ENCODE measurements around the gene RPS6KA2. TPM values are rescaled to one million over a fixed set of nuclear protein-coding genes. Genes with fewer than 3 reads are reported as not detected.

Gene RPS6KA2
- total RNA-seq, 2 donors from 2014 or later: 28.1 to 28.5 TPM

DNA sequence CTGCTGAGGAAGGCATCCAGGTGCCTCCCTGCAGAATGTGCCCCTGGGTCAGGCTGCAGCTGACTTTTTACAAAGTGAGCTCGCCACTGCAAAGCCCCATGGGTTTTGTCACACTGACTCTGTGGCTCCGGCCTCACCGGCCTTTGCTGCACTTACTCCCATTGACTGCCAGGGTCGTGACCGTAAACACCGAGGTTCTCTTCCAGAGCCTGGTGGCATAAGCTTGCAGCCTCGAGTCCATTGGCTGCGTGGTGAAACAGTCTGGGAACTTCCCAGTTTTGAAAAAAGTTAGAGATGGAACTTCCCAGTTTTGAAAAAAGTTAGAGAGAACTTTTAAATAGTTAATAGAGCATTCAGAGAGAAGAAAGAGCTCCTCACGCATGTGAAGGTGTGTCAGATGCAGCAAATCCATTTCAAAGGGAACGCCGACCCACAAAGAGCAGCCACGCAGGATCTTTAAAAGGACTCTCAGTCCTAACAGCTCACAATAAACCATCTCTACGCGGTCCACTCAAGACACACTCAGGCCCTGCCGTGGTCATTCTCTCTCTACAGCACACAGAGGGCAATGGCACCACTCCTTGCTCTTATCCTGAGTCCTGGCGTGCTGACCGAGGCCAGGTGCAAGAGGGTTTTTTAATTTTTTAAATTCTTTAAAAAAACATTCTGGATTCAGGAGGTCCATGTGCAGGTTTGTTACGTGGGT, 53.4 kb downstream of the RPS6KA2 start:
- H3K9me3 Mint-ChIP-seq: peaks cover 5 to 7% of the 10 kb centered on the region in 2 donors
- H3K36me3 Mint-ChIP-seq (ENCODE audit: insufficient read depth in 2 of 2): peaks cover 5 to 7% of the 10 kb centered on the region in 2 donors
- no peaks in the 10 kb centered on the region for H3K27me3 Mint-ChIP-seq (ENCODE audit: low read depth)
- H3K4me3 Mint-ChIP-seq: no peak overlapping the region
- ATAC-seq (replicated peaks in 1 of 2) (no peak), DNase-seq (no peak)
- no peak overlapping the region for H3K27ac Mint-ChIP-seq
- no peaks in the 10 kb centered on the region for H3K4me1 Mint-ChIP-seq (ENCODE audit: low read depth)

DNA sequence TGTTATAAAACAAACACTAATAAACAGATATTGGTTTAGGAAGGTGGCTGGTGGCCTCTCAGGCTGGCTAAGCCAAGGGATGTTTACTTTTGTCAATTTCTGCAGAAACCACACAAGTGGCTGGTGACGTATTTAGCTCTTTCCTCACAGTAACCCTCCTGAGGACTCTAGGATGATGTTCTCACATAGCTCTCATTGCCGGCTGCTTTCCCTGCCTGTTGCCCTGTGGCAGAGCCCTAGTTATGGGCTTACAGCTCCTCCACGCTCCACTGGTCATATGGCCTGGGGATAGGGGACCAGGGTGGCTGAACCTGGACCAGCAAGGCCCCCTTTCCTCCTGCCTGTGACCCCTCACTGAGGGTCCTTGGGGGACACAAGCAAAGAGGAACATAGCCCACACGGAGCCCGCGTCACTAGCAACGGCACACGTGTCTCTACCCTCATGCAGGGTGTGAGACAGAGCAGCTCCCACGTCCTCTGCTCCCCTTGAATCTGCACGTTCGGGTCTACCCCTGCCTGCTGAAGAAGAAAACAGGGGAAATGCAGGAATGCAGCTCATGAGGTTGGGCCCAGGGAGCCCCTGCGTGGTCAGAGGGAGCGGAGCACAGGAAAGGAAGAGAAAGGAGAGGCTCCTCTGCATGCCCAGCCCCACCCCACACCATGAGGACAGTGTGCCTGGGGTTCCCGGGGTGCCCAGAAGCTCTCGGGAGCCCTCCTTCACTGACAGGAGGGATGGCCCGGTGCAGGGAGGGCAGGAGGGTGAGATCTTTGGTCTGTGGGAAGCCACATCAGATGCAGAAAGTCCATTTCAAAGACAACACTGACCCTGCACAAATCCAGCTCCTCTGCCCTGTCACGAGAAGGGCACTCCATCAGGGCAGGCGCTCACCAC, 54.4 kb downstream of the RPS6KA2 start:
- Mint-ChIP-seq H3K4me1 (ENCODE audit: low read depth) (no peaks in the 10 kb centered on the region), H3K27me3 (ENCODE audit: low read depth) (no peaks in the 10 kb centered on the region), H3K27ac (no peak overlapping the region), H3K36me3 (ENCODE audit: insufficient read depth in 2 of 2) (peaks cover 4 to 5% of the 10 kb centered on the region in 2 donors), H3K9me3 (peaks cover 4 to 7% of the 10 kb centered on the region in 2 donors), H3K4me3 (no peak overlapping the region)
- no peak for ATAC-seq (replicated peaks in 1 of 2)
- DNase-seq: no peak

DNA sequence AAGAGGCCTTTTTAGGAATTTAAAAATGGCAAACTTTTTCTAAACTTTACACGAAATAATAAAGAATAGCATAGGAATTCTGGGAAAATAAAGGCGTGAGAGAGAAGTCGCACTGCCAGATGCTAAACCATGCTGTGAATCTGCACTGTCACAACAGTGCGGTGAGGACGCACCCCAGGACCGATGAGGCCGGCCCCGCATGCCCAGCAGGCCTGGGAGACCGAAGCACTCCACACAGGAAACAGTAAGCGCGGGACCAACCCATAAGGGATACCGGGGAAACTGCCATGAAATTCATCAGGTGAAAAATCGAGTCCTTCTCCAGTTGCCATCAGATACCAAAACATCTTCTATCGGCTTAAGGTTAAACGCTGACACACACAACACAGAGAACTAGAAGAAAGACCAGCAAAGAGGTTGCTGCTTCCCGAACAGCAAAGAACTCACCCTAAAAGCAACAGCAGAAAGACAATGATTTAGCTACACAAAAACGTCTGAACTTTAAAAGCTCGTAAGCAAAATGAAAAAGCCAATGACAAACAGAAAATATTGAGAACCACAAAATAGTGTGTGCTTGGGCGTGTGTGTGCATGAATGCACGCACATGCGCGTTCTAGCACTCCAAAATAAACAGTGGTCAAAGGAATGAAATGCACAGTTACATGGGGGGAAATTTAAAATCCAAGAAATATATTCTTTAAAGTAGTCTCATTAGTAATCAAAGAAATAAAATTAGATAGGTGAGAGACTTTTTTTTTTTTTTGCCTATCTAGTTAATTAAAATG, 55.9 kb downstream of the RPS6KA2 start:
- DNase-seq (no peak), ATAC-seq (replicated peaks in 1 of 2) (no peak)
- H3K27ac Mint-ChIP-seq: no peak overlapping the region
- no peak overlapping the region for H3K4me3 Mint-ChIP-seq
- no peaks in the 10 kb centered on the region for H3K4me1 Mint-ChIP-seq (ENCODE audit: low read depth)
- H3K36me3 Mint-ChIP-seq (ENCODE audit: insufficient read depth in 2 of 2): peaks cover under 1 to 2% of the 10 kb centered on the region in 2 donors
- H3K27me3 Mint-ChIP-seq (ENCODE audit: low read depth): no peaks in the 10 kb centered on the region
- peaks cover 2% of the 10 kb centered on the region in 2 donors for H3K9me3 Mint-ChIP-seq

DNA sequence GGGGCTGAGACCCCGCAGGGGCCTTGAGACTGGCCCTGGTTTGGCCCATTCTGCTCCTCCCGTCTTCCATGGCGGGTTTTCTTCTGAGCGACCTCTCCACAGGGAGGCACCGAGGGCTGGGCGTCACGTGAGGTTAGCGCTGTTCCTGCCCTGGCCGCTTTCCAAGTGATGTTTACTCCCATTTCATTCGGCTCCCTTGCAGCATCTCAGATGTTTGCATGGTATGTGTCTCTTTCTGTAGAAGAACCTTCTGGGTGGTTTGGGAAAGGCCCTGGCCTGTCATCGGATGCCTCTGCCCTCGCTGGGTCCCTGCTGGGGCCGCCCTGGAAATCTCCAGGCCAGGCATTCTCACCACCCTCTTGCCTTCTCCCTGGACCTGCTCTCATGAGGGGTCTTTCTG, 57.8 kb downstream of the RPS6KA2 start:
- H3K36me3 Mint-ChIP-seq (ENCODE audit: insufficient read depth in 2 of 2): no peaks in the 10 kb centered on the region
- no peak overlapping the region for H3K27ac Mint-ChIP-seq
- H3K4me3 Mint-ChIP-seq: no peak overlapping the region
- DNase-seq: no peak
- H3K4me1 Mint-ChIP-seq (ENCODE audit: low read depth): no peaks in the 10 kb centered on the region
- no peaks in the 10 kb centered on the region for H3K9me3 Mint-ChIP-seq
- ATAC-seq (replicated peaks in 1 of 2): no peak
- no peaks in the 10 kb centered on the region for H3K27me3 Mint-ChIP-seq (ENCODE audit: low read depth)

DNA sequence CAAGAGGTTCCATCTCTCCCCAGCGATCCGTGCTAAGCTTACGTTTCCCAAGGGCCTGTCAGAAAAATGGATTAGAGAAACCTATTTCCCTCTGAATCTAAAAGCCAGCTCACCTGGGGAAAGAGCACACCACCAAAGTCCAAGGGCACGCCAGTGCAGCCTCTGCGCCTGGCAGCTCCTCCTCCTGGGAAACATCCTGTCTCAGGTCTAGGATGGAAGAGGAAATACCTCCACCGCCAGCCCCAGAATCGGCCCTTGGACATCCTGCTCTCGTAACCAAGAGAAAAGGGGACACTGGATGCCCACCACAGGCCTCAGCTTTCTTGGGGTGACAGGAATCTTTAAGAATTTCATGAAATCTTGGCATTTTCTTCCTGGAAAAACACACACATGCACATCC, 59.2 kb downstream of the RPS6KA2 start:
- H3K27ac Mint-ChIP-seq: no peak overlapping the region
- no peaks in the 10 kb centered on the region for H3K36me3 Mint-ChIP-seq (ENCODE audit: insufficient read depth in 2 of 2)
- no peaks in the 10 kb centered on the region for H3K9me3 Mint-ChIP-seq
- H3K4me1 Mint-ChIP-seq (ENCODE audit: low read depth): no peaks in the 10 kb centered on the region
- ATAC-seq (replicated peaks in 1 of 2) (no peak), DNase-seq (no peak)
- H3K27me3 Mint-ChIP-seq (ENCODE audit: low read depth): no peaks in the 10 kb centered on the region
- H3K4me3 Mint-ChIP-seq: no peak overlapping the region

DNA sequence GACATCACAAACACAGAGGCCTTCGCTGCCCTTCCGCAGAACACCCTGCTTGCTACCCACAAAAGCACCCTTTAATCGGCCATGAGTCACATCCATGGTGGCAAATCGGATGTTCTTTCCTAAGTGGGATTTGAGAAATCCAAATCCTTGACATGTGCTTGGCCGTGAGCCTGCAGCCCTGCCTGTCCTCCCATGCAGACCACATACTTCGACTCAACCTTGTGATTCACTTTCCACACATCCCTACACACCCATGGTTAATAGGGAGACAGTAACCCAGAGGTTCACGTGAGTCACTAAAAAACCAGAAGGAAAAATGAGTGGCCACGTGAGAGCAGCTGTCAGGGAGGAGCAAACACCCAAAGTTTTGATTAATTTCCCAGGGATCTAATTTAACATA, 59.9 kb downstream of the RPS6KA2 start:
- H3K9me3 Mint-ChIP-seq: no peaks in the 10 kb centered on the region
- no peak for DNase-seq
- no peak for ATAC-seq (replicated peaks in 1 of 2)
- H3K36me3 Mint-ChIP-seq (ENCODE audit: insufficient read depth in 2 of 2): no peaks in the 10 kb centered on the region
- H3K4me1 Mint-ChIP-seq (ENCODE audit: low read depth): no peaks in the 10 kb centered on the region
- H3K4me3 Mint-ChIP-seq: no peak overlapping the region
- H3K27me3 Mint-ChIP-seq (ENCODE audit: low read depth): no peaks in the 10 kb centered on the region
- H3K27ac Mint-ChIP-seq: no peak overlapping the region

DNA sequence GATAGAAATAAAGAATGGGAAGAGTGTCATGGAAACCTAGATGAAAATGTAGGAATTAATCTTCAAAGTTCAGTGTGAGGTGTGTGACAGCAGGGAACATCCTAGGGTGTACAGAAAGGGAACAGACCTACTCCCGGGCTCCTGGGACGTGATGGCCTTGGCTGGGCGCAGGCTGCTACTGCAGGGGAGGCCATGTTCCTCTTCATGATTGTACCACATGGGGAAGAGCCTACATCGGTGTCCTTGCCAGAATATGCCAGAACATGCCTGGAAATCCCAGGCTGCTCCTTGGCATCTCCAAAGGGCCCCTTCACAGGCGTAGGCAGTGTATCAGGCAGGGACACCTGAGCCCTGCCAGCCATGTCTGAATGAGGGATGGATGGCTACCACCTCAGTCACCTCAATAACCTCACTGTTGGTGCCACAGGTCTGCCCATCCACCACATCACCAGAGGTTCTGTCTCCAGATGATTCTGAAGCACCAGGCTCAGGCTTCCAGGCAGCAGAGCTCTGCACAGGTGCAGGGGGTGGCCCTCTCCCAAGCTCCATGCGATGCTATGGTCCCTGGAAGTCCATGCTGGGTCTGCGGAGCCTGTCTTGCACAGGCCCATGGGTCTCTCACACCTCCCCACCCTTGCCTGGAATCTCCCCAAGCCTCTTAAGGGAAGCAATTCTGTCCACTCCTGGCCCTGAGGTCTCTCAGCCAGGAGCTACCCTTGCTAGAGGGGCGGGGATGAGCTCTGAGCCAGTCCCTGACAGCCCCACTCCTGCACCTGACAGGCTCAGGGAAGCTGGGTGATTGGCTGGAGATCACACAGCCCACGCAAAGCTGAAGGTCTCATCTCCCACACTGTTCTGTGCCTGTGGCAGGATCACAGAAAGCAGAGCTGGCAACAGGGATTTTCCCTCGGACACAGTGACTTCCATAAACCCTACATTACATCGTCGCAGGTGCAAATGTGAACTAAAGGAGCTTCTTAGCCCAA, 60.7 kb downstream of the RPS6KA2 start:
- Mint-ChIP-seq H3K27ac (no peak overlapping the region), H3K27me3 (ENCODE audit: low read depth) (no peaks in the 10 kb centered on the region), H3K4me3 (no peak overlapping the region), H3K4me1 (ENCODE audit: low read depth) (no peaks in the 10 kb centered on the region), H3K36me3 (ENCODE audit: insufficient read depth in 2 of 2) (no peaks in the 10 kb centered on the region), H3K9me3 (peaks cover 0 to 3% of the 10 kb centered on the region in 2 donors)
- ATAC-seq (replicated peaks in 1 of 2): no peak
- DNase-seq: no peak

DNA sequence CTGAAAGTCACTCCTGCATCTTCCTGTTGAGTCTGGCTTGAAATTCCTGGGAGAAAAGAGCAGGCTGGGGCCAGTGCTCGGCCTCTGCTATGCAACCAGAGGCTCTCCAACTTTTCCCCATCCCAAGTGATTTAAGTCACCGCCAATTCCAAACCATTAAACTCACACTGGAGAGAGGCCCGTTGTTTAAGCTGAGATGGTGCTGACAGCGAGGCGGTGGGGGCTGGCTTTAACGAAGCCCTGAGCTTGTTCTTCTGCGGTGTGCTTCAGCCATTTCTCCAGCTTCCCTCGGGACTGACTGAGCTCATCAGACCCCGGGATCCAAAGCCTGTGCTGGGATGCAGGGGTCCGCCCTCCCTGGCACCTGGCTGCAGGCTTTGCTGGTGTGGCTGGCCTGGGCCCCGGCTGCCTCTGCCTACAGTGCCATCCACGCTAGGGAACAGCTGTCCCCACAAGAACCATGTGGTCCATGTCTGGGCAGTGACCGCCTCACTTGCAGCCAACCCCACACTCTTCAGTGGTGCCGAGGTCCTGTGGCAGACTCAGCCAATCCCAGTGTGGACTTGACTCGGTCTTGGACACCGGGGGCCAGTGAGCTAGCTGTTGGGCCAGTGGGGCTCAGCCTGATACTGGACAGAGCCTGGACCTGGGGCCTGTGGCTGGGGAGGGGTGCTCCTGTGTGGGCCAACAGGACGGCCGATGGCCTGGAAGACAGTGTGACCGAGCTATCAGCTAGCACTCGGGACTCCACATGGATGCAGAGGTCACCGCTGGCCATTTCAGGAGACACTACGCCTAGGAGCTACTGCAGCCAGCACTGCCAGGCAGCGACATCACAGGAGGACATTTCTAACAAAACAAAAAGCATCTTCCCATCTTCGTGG, 61.7 kb downstream of the RPS6KA2 start:
- peaks cover 3 to 5% of the 10 kb centered on the region in 2 donors for H3K9me3 Mint-ChIP-seq
- H3K27ac Mint-ChIP-seq: no peak overlapping the region
- DNase-seq (no peak), ATAC-seq (replicated peaks in 1 of 2) (no peak)
- no peaks in the 10 kb centered on the region for H3K27me3 Mint-ChIP-seq (ENCODE audit: low read depth)
- no peaks in the 10 kb centered on the region for H3K36me3 Mint-ChIP-seq (ENCODE audit: insufficient read depth in 2 of 2)
- H3K4me3 Mint-ChIP-seq: no peak overlapping the region
- no peaks in the 10 kb centered on the region for H3K4me1 Mint-ChIP-seq (ENCODE audit: low read depth)

DNA sequence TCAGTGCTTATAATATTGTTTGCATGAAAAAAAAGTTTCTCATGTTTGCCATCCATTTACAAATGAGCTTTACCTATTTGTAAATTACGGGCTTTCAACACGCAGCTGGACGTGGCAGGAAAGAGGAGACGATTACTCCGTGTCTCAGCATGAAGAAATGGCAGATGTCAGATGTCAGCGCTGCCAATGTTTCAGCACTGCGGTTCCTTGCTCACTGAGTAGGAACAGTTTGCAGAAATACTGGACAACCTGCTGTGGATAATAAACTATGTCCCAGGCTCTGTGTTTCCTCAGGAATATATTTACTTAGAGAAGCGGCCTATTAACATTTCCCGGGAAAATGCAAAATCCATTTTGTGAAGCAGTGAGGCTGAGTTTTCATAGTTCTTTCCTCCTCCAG, 63.2 kb downstream of the RPS6KA2 start:
- ATAC-seq (replicated peaks in 1 of 2): no peak
- Mint-ChIP-seq H3K9me3 (peaks cover 5 to 9% of the 10 kb centered on the region in 2 donors), H3K4me3 (no peak overlapping the region), H3K36me3 (ENCODE audit: insufficient read depth in 2 of 2) (peaks cover 3 to 4% of the 10 kb centered on the region in 2 donors), H3K27me3 (ENCODE audit: low read depth) (no peaks in the 10 kb centered on the region), H3K4me1 (ENCODE audit: low read depth) (no peaks in the 10 kb centered on the region), H3K27ac (no peak overlapping the region)
- no peak for DNase-seq

DNA sequence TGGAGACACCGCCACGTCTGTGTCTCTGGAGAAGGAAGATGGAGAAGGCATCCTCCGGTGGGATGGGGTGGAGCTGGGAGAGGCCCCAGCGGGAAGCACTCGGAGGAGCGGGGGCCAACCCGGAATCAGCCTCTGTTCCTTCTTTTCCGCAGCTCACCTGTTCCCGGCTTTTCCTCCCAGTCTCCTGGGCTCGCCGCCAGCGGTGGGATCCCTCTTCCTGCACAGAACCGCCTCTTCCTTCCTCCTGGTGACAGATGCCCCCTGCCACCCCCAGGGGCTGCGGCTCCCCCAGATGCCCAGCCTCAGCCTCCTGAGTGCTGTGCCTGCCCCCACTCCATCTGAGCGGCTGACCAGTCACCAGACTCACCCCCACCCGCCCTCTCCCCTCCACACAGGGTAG, 63.9 kb downstream of the RPS6KA2 start:
- H3K27me3 Mint-ChIP-seq (ENCODE audit: low read depth): no peaks in the 10 kb centered on the region
- no peak overlapping the region for H3K27ac Mint-ChIP-seq
- H3K4me1 Mint-ChIP-seq (ENCODE audit: low read depth): no peaks in the 10 kb centered on the region
- H3K36me3 Mint-ChIP-seq (ENCODE audit: insufficient read depth in 2 of 2): peaks cover 3 to 5% of the 10 kb centered on the region in 2 donors
- peaks cover 5 to 9% of the 10 kb centered on the region in 2 donors for H3K9me3 Mint-ChIP-seq
- ATAC-seq (replicated peaks in 1 of 2) (no peak), DNase-seq (no peak)
- H3K4me3 Mint-ChIP-seq: no peak overlapping the region

DNA sequence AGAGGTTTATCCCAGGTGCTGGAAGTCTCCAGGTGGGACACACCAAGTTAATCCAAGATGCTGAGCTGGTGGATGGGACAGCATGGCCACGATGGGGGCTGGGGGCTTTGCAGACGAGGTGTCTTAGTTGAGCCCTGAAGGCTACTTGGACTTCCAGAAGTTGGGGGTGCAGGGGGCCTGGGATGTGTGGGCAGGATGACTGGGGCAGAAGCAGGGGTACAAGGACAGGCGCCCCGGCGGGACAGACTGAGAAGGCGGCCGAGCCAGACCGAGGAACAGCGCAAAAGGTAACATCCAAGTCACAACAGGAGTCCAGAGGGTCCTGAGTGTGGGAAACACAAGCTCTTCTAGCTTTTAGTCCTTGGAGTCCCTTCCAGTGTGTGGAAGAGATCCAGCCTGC, 64.3 kb downstream of the RPS6KA2 start:
- Mint-ChIP-seq H3K27ac (no peak overlapping the region), H3K4me1 (ENCODE audit: low read depth) (no peaks in the 10 kb centered on the region), H3K27me3 (ENCODE audit: low read depth) (no peaks in the 10 kb centered on the region), H3K36me3 (ENCODE audit: insufficient read depth in 2 of 2) (peaks cover 3 to 5% of the 10 kb centered on the region in 2 donors), H3K9me3 (peaks cover 5 to 11% of the 10 kb centered on the region in 2 donors), H3K4me3 (no peak overlapping the region)
- DNase-seq: no peak
- ATAC-seq (replicated peaks in 1 of 2): no peak

Data from activated T-cell treated with anti-CD3 and anti-CD28 coated beads, Interleukin-2, amount 50 U/mL, for 72 hours (primary cell).